Measurements from ENCODE around the gene DLEC1.

Gene DLEC1

GRCh38 chr3:38124324-38125122 is 85.5 kb downstream of the DLEC1 start (continued):
- TF ChIP-seq TSHZ2 (CRISPR knock-in tag; IDR thresholded peaks at IDR 0.05) (no peak), RARB (CRISPR knock-in tag; IDR thresholded peaks at IDR 0.05) (no peak), CREB5 (CRISPR knock-in tag; IDR thresholded peaks at IDR 0.05; ENCODE audit: low read depth) (no peak), ISL1 (CRISPR knock-in tag; IDR thresholded peaks at IDR 0.05) (no peak)

- TF ChIP-seq TOX (CRISPR knock-in tag; IDR thresholded peaks at IDR 0.05; ENCODE audit: borderline replicate concordance) (no peak), PPARA (CRISPR knock-in tag; IDR thresholded peaks at IDR 0.05; ENCODE audit: borderline replicate concordance) (no peak), ESRRG (CRISPR knock-in tag; IDR thresholded peaks at IDR 0.05) (no peak), GLIS3 (CRISPR knock-in tag; IDR thresholded peaks at IDR 0.05) (no peak), ZC3H10 (CRISPR knock-in tag; IDR thresholded peaks at IDR 0.05) (no peak), CSRNP3 (CRISPR knock-in tag; IDR thresholded peaks at IDR 0.05) (no peak), ZNF70 (CRISPR knock-in tag; IDR thresholded peaks at IDR 0.05) (no peak), SNAI2 (CRISPR knock-in tag; IDR thresholded peaks at IDR 0.05) (no peak), BACH2 (CRISPR knock-in tag; IDR thresholded peaks at IDR 0.05; ENCODE audit: borderline replicate concordance) (no peak), POU6F1 (CRISPR knock-in tag; IDR thresholded peaks at IDR 0.05; ENCODE audit: borderline replicate concordance, low read depth) (no peak), ZNF8 (CRISPR knock-in tag; IDR thresholded peaks at IDR 0.05) (no peak), RARB (CRISPR knock-in tag; IDR thresholded peaks at IDR 0.05) (no peak), ZNF565 (CRISPR knock-in tag; conservative IDR thresholded peaks at IDR 0.05; ENCODE audit: low read depth) (no peak), ZFP30 (CRISPR knock-in tag; IDR thresholded peaks at IDR 0.05) (no peak), ZFP3 (CRISPR knock-in tag; IDR thresholded peaks at IDR 0.05) (no peak)
- ATAC-seq = no peak
These were observed 86.5 kb downstream of the DLEC1 start for GRCh38 chr3:38125305-38126120.

GRCh38 chr3:38126121-38126892 is 87.3 kb downstream of the DLEC1 start:
- ATAC-seq = no peak
- no peak for TF ChIP-seq PPARA (CRISPR knock-in tag; IDR thresholded peaks at IDR 0.05; ENCODE audit: borderline replicate concordance)
- no peak for TF ChIP-seq CSDC2 (CRISPR knock-in tag; IDR thresholded peaks at IDR 0.05)
- no peak for TF ChIP-seq OSR1 (CRISPR knock-in tag; IDR thresholded peaks at IDR 0.05)
- TF ChIP-seq ZNF8 (CRISPR knock-in tag; IDR thresholded peaks at IDR 0.05) = no peak
- TF ChIP-seq ESRRG (CRISPR knock-in tag; IDR thresholded peaks at IDR 0.05) = no peak
- TF ChIP-seq RARB (CRISPR knock-in tag; IDR thresholded peaks at IDR 0.05) = no peak
- TF ChIP-seq ISL1 (CRISPR knock-in tag; IDR thresholded peaks at IDR 0.05) = no peak
- no peak for TF ChIP-seq POU6F1 (CRISPR knock-in tag; IDR thresholded peaks at IDR 0.05; ENCODE audit: borderline replicate concordance, low read depth)
- TF ChIP-seq ZNF70 (CRISPR knock-in tag; IDR thresholded peaks at IDR 0.05) = no peak
- TF ChIP-seq SNAI2 (CRISPR knock-in tag; IDR thresholded peaks at IDR 0.05) = no peak
- TF ChIP-seq TOX (CRISPR knock-in tag; IDR thresholded peaks at IDR 0.05; ENCODE audit: borderline replicate concordance) = no peak
- no peak for TF ChIP-seq CSRNP3 (CRISPR knock-in tag; IDR thresholded peaks at IDR 0.05)
- no peak for TF ChIP-seq ZFP30 (CRISPR knock-in tag; IDR thresholded peaks at IDR 0.05)

Measured in SK-N-SH treated with all-trans-retinoic acid at 6 μM for 48 hours (cell line).